ENCODE measurements around the gene SPOCK3.

- TF ChIP-seq MAX (IDR thresholded peaks at IDR 0.05) = no peak
- TF ChIP-seq RFX1 (IDR thresholded peaks at IDR 0.05) = no peak
- no peak for TF ChIP-seq CTCF (CRISPR knock-in tag; IDR thresholded peaks at IDR 0.05)
- TF ChIP-seq ZNF704 (CRISPR knock-in tag; IDR thresholded peaks at IDR 0.05; ENCODE audit: borderline replicate concordance) = no peak
- TF ChIP-seq HMG20A (CRISPR knock-in tag; IDR thresholded peaks at IDR 0.05; ENCODE audit: borderline replicate concordance) = no peak
- no peak for TF ChIP-seq FOXK1 (CRISPR knock-in tag; IDR thresholded peaks at IDR 0.05; ENCODE audit: borderline replicate concordance, low read depth)
- no peak for TF ChIP-seq SIN3A (IDR thresholded peaks at IDR 0.05; ENCODE audit: borderline replicate concordance, low read depth, low read length)
- TF ChIP-seq KAT8 (CRISPR knock-in tag; IDR thresholded peaks at IDR 0.05) = no peak
- no peak for TF ChIP-seq REXO4 (CRISPR knock-in tag; IDR thresholded peaks at IDR 0.05; ENCODE audit: borderline replicate concordance)
- no peak for TF ChIP-seq ZNF513 (CRISPR knock-in tag; conservative IDR thresholded peaks at IDR 0.05)
Measured at GRCh38 chr4:166733686-166734085, 500.6 kb downstream of the SPOCK3 start.
